Measurements from ENCODE around the gene OSBPL10.

OSBPL10 gene

GRCh38 chr3:31616711-31617110 lies 364.4 kb downstream of the OSBPL10 start:
- H3K4me3 ChIP-seq (ENCODE audit: low read depth, low read length): no peak overlapping the region
- TF ChIP-seq CTCF (conservative IDR thresholded peaks at IDR 0.05; ENCODE audit: low read depth, low read length): no peak
- DNase-seq (ENCODE audit: low read depth): no peak

GRCh38 chr3:31615071-31615875 lies 365.8 kb downstream of the OSBPL10 start:
- no peak overlapping the region for H3K4me3 ChIP-seq (ENCODE audit: low read depth, low read length)
- no peak for DNase-seq (ENCODE audit: low read depth)
- TF ChIP-seq CTCF (conservative IDR thresholded peaks at IDR 0.05; ENCODE audit: low read depth, low read length): no peak

GRCh38 chr3:31614162-31614921 lies 366.7 kb downstream of the OSBPL10 start:
- no peak overlapping the region for H3K4me3 ChIP-seq (ENCODE audit: low read depth, low read length)
- TF ChIP-seq CTCF (conservative IDR thresholded peaks at IDR 0.05; ENCODE audit: low read depth, low read length): no peak
- DNase-seq (ENCODE audit: low read depth): peak; percentile 26

- DNase-seq (ENCODE audit: low read depth): no peak
These were observed 367.4 kb downstream of the OSBPL10 start for GRCh38 chr3:31613654-31614053.

GRCh38 chr3:31613177-31613576 lies 367.9 kb downstream of the OSBPL10 start:
- no peak for TF ChIP-seq CTCF (conservative IDR thresholded peaks at IDR 0.05; ENCODE audit: low read depth, low read length)
- no peak overlapping the region for H3K4me3 ChIP-seq (ENCODE audit: low read depth, low read length)
- no peak for DNase-seq (ENCODE audit: low read depth)

More at GRCh38 chr3:31613654-31614053, 367.4 kb downstream of the OSBPL10 start:
- TF ChIP-seq CTCF (conservative IDR thresholded peaks at IDR 0.05; ENCODE audit: low read depth, low read length): no peak
- no peak overlapping the region for H3K4me3 ChIP-seq (ENCODE audit: low read depth, low read length)

Measured in choroid plexus epithelial cell (primary cell).